22Rv1 (cell line): ENCODE results near the gene OSBPL2.

Experiments used
- ZFX ChIP-seq: fragments of 450-650 bp; IDR thresholded peaks from 2 replicates; pipeline ENCODE4 v1.6.1; 2017; ENCODE audit warnings: antibody characterized with exemption, borderline replicate concordance
- TF ChIP-seq, protein P1 (sequence below): fragments of 450-650 bp; IDR thresholded peaks from 2 replicates; pipeline ENCODE4 v1.5.1; 2017; ENCODE audit warnings: mild to moderate bottlenecking

DNA sequence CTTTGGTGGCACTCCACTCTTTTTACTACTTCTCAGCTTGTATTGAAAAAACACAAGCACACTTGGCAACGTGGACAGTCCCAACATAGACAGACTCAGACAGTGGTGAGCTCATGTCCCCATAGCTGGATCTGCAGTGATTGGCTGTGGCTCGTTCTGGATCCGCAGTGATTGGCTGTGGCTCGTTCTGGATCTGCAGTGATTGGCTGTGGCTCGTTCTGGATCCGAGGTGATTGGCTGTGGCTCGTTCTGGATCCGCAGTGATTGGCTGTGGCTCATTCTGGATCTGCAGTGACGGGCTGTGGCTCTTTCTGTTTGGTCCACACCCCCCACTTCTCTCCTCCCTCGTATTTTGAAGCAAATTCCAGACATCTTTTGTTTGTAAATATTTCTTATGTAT lies 28.0 kb downstream of the OSBPL2 start:
- TF ChIP-seq, protein P1, sequence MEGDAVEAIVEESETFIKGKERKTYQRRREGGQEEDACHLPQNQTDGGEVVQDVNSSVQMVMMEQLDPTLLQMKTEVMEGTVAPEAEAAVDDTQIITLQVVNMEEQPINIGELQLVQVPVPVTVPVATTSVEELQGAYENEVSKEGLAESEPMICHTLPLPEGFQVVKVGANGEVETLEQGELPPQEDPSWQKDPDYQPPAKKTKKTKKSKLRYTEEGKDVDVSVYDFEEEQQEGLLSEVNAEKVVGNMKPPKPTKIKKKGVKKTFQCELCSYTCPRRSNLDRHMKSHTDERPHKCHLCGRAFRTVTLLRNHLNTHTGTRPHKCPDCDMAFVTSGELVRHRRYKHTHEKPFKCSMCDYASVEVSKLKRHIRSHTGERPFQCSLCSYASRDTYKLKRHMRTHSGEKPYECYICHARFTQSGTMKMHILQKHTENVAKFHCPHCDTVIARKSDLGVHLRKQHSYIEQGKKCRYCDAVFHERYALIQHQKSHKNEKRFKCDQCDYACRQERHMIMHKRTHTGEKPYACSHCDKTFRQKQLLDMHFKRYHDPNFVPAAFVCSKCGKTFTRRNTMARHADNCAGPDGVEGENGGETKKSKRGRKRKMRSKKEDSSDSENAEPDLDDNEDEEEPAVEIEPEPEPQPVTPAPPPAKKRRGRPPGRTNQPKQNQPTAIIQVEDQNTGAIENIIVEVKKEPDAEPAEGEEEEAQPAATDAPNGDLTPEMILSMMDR, result no peak
- no peak for TF ChIP-seq ZFX
